Muscle layer of duodenum (tissue), 2 donors: ENCODE measurements around the gene SEMA6A.
A peak's percentile ranks its signal among the peaks of the same experiment; 100 is the strongest.

Experiments
- H3K27ac ChIP-seq: one replicate; pipeline ENCODE4 v1.7.0; 2013; ENCODE audit warnings: mild to moderate bottlenecking, low read length
- H3K27me3 ChIP-seq: one replicate; pipeline ENCODE4 v1.7.0; 2013; ENCODE audit warnings: low read depth, mild to moderate bottlenecking, control low read depth, low read length
- H3K36me3 ChIP-seq, 2 donors: one replicate each; pipeline ENCODE4 v1.7.0; 2013; ENCODE audit warnings: low read length in 2 of 2, control low read depth in 1 of 2, mild to moderate bottlenecking in 1 of 2; ENCODE audit not compliant: insufficient read depth in 2 of 2, control insufficient read depth in 1 of 2
- H3K4me1 ChIP-seq, 2 donors: one replicate each; pipeline ENCODE4 v1.7.0; 2013; ENCODE audit warnings: low read length in 2 of 2, mild to moderate bottlenecking in 2 of 2, control low read depth in 1 of 2, moderate library complexity in 1 of 2; ENCODE audit not compliant: insufficient read depth in 2 of 2, control insufficient read depth in 1 of 2
- H3K4me3 ChIP-seq, 2 donors: one replicate each; pipeline ENCODE4 v1.7.0; 2013; ENCODE audit warnings: low read length in 2 of 2, low read depth in 1 of 2, mild to moderate bottlenecking in 1 of 2
- H3K9me3 ChIP-seq, 2 donors: one replicate each; pipeline ENCODE4 v1.7.0; 2013; ENCODE audit warnings: low read length in 2 of 2, control low read depth in 1 of 2, mild to moderate bottlenecking in 1 of 2; ENCODE audit not compliant: control insufficient read depth in 1 of 2
- donor health status: healthy.

The SEMA6A gene

DNA sequence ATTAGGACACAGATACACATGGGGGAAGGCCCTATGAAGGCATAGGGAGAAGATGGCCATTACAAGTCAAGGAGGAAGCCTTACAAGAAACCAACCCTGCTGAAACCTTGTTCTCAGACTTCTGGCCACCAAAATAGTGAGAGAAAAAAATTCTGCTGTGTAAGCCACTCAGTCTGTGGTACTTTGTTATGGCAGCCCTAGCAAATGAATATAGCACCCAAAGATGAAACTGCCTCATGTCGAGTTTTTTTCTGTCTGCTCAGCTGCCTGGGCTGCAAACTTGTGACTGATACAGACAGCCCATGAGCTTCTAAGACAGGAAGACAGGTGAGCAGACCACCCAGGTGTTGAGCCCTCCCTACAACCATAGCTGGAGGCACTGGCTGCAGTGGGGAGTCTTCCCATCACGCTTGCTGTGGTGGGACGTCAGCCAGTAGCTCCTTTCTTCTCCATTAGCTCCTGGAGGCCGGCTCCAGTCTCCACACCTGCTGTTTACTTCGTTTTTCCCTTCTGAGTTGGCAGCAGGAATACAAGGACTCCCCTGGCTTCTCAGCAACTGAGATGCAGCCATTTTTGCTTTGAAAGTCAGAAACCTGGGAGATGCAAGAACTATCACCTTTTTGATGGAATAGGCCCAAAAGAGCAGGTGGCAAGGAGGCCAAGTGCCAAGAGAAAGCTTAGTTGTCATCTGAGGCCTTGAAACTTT, 164.9 kb downstream of the SEMA6A start:
- H3K4me1 ChIP-seq = peaks cover 0 to 15% of the 10 kb centered on the region in 2 donors
- no peaks in the 10 kb centered on the region for H3K27me3 ChIP-seq
- H3K36me3 ChIP-seq = no peaks in the 10 kb centered on the region
- H3K4me3 ChIP-seq = no peak overlapping the region
- H3K27ac ChIP-seq = no peak overlapping the region
- no peaks in the 10 kb centered on the region for H3K9me3 ChIP-seq

- no peak overlapping the region for H3K27ac ChIP-seq
- peaks cover 0 to 11% of the 10 kb centered on the region in 2 donors for H3K4me1 ChIP-seq
- no peaks in the 10 kb centered on the region for H3K36me3 ChIP-seq
These were observed 168.1 kb downstream of the SEMA6A start for GRCh38 chr5:116406306-116407041.

GRCh38 chr5:116404792-116405191, 169.8 kb downstream of the SEMA6A start:
- no peak overlapping the region for H3K4me3 ChIP-seq
- no peaks in the 10 kb centered on the region for H3K4me1 ChIP-seq
- no peak overlapping the region for H3K27ac ChIP-seq
- H3K9me3 ChIP-seq = no peaks in the 10 kb centered on the region
- H3K27me3 ChIP-seq = no peaks in the 10 kb centered on the region
- H3K36me3 ChIP-seq = no peaks in the 10 kb centered on the region

More at GRCh38 chr5:116406306-116407041, 168.1 kb downstream of the SEMA6A start:
- Histone ChIP-seq H3K4me3 (no peak overlapping the region), H3K9me3 (no peaks in the 10 kb centered on the region), H3K27me3 (no peaks in the 10 kb centered on the region)

- Histone ChIP-seq H3K36me3 (no peaks in the 10 kb centered on the region), H3K4me1 (no peaks in the 10 kb centered on the region), H3K27me3 (no peaks in the 10 kb centered on the region), H3K4me3 (no peak overlapping the region), H3K9me3 (no peaks in the 10 kb centered on the region), H3K27ac (no peak overlapping the region)
These were observed 170.6 kb downstream of the SEMA6A start for GRCh38 chr5:116404016-116404415.

- Histone ChIP-seq H3K9me3 (no peaks in the 10 kb centered on the region), H3K36me3 (no peaks in the 10 kb centered on the region), H3K4me3 (no peak overlapping the region), H3K27ac (no peak overlapping the region), H3K27me3 (no peaks in the 10 kb centered on the region), H3K4me1 (no peaks in the 10 kb centered on the region)
These were observed 172.4 kb downstream of the SEMA6A start for GRCh38 chr5:116402235-116402634.

DNA sequence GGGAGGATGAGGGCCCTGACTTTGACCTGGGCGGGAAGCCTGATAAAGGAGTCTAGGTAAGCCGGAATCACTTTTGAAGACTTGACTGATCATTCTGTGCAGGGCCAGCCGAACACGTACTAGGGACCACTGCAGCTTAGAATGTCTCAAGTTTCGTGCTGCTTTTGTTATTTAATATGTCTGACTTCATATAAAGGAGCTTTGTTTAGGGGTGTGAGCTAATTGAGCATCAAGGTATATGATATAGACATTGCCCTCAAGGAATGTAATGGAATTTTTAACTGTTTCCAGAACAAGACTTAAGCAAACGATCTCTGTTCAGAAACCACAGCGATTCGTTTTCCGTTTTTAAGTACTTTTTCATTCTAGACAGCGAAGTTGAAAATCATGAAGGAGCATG, 173.0 kb downstream of the SEMA6A start:
- Histone ChIP-seq H3K4me3 (no peak overlapping the region), H3K27me3 (no peaks in the 10 kb centered on the region), H3K36me3 (no peaks in the 10 kb centered on the region), H3K27ac (no peak overlapping the region), H3K4me1 (peaks cover 0 to 3% of the 10 kb centered on the region in 2 donors), H3K9me3 (no peaks in the 10 kb centered on the region)

DNA sequence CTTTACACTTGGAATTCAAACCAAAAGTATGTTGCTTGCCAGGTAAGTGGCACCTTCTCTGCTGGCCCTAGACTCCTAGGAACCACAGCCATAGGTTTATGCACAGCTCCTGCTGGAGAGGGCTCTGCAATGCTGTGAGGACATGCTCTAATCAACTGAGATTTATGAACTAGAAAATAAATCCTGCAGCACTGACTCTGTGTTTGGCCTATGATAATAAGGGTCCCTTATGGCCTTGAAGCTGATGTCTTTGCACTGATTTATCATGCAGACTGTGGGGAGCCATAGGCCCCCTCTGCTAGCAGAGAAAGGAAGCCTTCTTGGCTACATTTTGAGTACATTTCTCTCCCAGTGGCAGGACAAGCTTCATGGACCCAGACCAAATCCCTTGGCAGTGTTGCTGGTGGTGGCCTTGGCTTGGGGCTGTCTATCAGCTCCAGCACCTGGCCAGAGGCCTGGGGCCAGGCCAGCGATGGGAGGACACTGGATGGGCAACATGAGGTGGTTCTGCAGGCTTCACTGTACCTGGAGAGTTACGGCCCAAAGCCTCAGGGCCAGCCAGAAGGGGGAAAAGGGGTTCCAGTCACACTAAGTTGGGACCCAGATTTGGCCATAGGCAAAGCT, 178.0 kb downstream of the SEMA6A start:
- Histone ChIP-seq H3K27me3 (no peaks in the 10 kb centered on the region), H3K27ac (peak overlapping the region; percentile 14), H3K4me1 (peaks cover 5 to 21% of the 10 kb centered on the region in 2 donors), H3K4me3 (no peak overlapping the region), H3K36me3 (no peaks in the 10 kb centered on the region), H3K9me3 (no peaks in the 10 kb centered on the region)

DNA sequence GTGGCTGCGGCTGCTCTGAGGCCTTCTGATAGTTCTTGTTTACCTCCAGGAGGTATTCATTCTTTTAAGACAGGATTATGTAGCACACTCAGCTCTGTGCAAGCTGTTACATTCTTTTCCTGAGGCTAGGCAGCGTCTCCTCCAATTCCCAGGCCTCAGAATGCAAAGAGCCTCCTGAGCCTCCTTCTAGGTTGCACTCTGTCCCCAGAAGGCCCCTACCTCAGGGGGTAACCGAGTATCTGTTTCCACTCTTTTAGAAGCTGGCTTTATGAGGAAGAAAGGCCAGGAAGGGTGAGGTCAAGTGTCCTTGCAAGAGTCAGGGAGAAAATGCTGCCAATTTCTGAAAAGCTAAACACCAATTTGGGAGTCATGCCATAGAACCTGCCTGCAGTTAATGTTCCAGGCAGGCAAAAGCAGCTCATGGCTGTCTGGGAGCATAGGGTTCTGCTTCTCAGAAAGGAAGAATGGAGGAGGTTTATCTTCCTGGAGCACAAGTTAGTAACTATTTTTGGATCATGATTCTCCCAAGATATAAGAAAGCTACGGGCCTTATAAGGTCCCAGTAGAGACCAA, 178.9 kb downstream of the SEMA6A start:
- H3K4me3 ChIP-seq = no peak overlapping the region
- H3K27me3 ChIP-seq = no peaks in the 10 kb centered on the region
- H3K27ac ChIP-seq = peak overlapping the region; percentile 14
- no peaks in the 10 kb centered on the region for H3K9me3 ChIP-seq
- peaks cover 5 to 21% of the 10 kb centered on the region in 2 donors for H3K4me1 ChIP-seq
- no peaks in the 10 kb centered on the region for H3K36me3 ChIP-seq

- Histone ChIP-seq H3K36me3 (no peaks in the 10 kb centered on the region), H3K9me3 (no peaks in the 10 kb centered on the region), H3K27ac (no peak overlapping the region), H3K4me3 (no peak overlapping the region), H3K4me1 (peaks cover 5 to 21% of the 10 kb centered on the region in 2 donors), H3K27me3 (no peaks in the 10 kb centered on the region)
These were observed 179.4 kb downstream of the SEMA6A start for GRCh38 chr5:116395226-116395625.

DNA sequence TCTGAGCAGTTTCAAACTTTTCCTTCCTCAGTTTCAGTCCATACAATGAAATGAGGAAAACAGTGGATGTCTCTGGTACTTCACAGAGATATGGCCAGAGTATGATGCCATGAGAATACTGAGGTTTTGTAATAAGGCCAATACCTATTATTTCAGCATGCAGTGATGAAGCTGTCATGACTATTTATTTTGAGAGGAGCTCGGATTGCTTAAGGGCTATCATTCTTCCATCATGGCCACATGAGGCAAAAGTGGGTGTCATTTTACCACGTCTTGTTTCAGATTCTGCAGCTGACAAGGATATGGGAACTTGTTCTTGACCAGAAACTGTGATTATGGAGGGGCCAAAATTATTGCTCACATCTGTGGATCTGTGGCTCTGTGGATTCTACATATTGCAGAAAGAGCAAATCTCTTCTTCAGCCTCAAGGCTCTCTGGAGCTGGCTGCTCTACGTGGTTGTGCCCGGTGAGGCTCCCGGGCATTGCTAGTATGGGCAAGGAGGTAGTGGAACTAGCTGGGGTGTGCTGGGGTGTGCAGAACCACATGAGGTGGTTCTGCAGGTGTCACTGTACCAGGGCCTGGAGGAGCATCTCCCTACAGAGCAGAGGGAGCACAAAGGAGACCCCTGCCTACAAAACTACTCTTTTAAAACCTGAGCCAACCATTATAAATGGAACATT, 180.3 kb downstream of the SEMA6A start:
- H3K4me1 ChIP-seq = peaks cover 5 to 21% of the 10 kb centered on the region in 2 donors
- no peaks in the 10 kb centered on the region for H3K36me3 ChIP-seq
- no peak overlapping the region for H3K4me3 ChIP-seq
- no peak overlapping the region for H3K27ac ChIP-seq
- H3K9me3 ChIP-seq = no peaks in the 10 kb centered on the region
- H3K27me3 ChIP-seq = no peaks in the 10 kb centered on the region
